Sigmoid colon (tissue), 7 donors: ENCODE measurements around the gene TMEM107. TPM values are rescaled to one million over a fixed set of nuclear protein-coding genes. Genes with fewer than 3 reads are reported as not detected.

Experiments
- DNase-seq: peaks from one replicate; pipeline ENCODE4 v3.0.0-alpha.2; 2019
- H3K27ac ChIP-seq, 4 donors: fragments of 200-600 bp; sonication (generic); one replicate each; pipeline ENCODE4 v1.5.1; 2016 to 2019; ENCODE audit warnings: mild to moderate bottlenecking in 1 of 4
- H3K27me3 ChIP-seq, 3 donors: fragments of 200-600 bp; sonication (generic); one replicate each; pipeline ENCODE4 v1.5.1; 2019; ENCODE audit warnings: mild to moderate bottlenecking in 1 of 3
- H3K36me3 ChIP-seq, 4 donors: fragments of 200-600 bp; sonication (generic); one replicate each; pipeline ENCODE4 v1.5.1; 2016 to 2019
- H3K4me1 ChIP-seq, 4 donors: fragments of 200-600 bp; sonication (generic); one replicate each; pipeline ENCODE4 v1.5.1; 2017 to 2019
- H3K4me3 ChIP-seq, 4 donors: fragments of 200-600 bp; sonication (generic); one replicate each; pipeline ENCODE4 v1.5.1; 2017 to 2019; ENCODE audit warnings: mild to moderate bottlenecking in 2 of 4, moderate library complexity in 1 of 4
- H3K9me3 ChIP-seq, 4 donors: fragments of 200-600 bp in 3 of 4; sonication (generic) in 3 of 4; one replicate each; pipeline versions ENCODE4 v1.5.1 to v1.6.1; 2013 to 2019
- CTCF ChIP-seq, 4 experiments: fragments of 450-650 bp in 3 of 4; fragments of 200-600 bp in 1 of 4; IDR thresholded peaks; one replicate each; pipeline ENCODE4 v1.5.1; 2016 to 2019; ENCODE audit warnings: antibody characterized with exemption in 4 of 4, mild to moderate bottlenecking in 3 of 4, moderate library complexity in 2 of 4
- EP300 ChIP-seq, 4 donors: sonication (generic); formaldehyde crosslinking; IDR thresholded peaks; one replicate each; pipeline ENCODE4 v1.6.1; 2017; ENCODE audit warnings: antibody characterized with exemption in 4 of 4
- POLR2A ChIP-seq, 2 donors: fragments of 450-650 bp; IDR thresholded peaks; one replicate each; pipeline ENCODE4 v1.6.1; 2016; ENCODE audit warnings: antibody characterized with exemption in 2 of 2, mild to moderate bottlenecking in 2 of 2, moderate library complexity in 2 of 2
- POLR2AphosphoS5 ChIP-seq, 4 donors: sonication (generic); formaldehyde crosslinking; IDR thresholded peaks; one replicate each; pipeline ENCODE4 v1.6.1; 2017; ENCODE audit warnings: antibody characterized with exemption in 4 of 4
- WGBS, 2 donors: extraction: QIAGEN DNeasy Blood & Tissue Kit; methylation state at CpG; one replicate each; pipeline ENCODE4 v1.1.7; 2013; 5-methylcytosine and 5-hydroxymethylcytosine counted together
- intact Hi-C: fragments of 100-400 bp; cut with DNase I; formaldehyde crosslinking; loops from one replicate; pipeline ENCODE4 v1.15.1; 2023
- polyA plus RNA-seq, 3 donors: library from polyadenylated mRNA; stranded (reverse); fragments of 200-250 nt; gene quantifications; one replicate each; pipeline ENCODE4 v1.2.3, GENCODE V29; 2013
- total RNA-seq, 4 donors: library from RNA; depleted of rRNA; stranded (reverse); fragments of >200 nt; gene quantifications; one replicate each; pipeline ENCODE4 v1.1.0, GENCODE V29; 2016
- donor health status: healthy with polysubstance abuse.
- donor health status: Bipolar disorder and iron deficiency.
- donor health status: healthy.

Gene TMEM107
- total and polyA plus RNA-seq, 7 donors: 4.6 to 61.7 (median 14.4) TPM

- Histone ChIP-seq H3K27me3 (no peaks in the 10 kb centered on the region), H3K27ac (peak overlapping the region; percentile 99 to 100 (median 100)), H3K4me1 (peaks cover 0 to 59% (median 55%) of the 10 kb centered on the region in 4 donors), H3K4me3 (peak overlapping the region; percentile 93 to 97 (median 96)), H3K36me3 (peaks cover 12 to 26% (median 20%) of the 10 kb centered on the region in 4 donors), H3K9me3 (no peaks in the 10 kb centered on the region)
- DNase-seq: no peak
- WGBS, 2 donors: 31 to 53% methylated on average over 11 of the region's 11 CpGs
- TF ChIP-seq CTCF (IDR thresholded peaks at IDR 0.05) (no peak), POLR2A (IDR thresholded peaks at IDR 0.05) (peak; percentile 47 to 72)
- intact Hi-C loops: loop anchor here (5.0 kb wide), 1 partner anchor 312 kb away; no protein-coding TSS in a partner anchor
Measured at GRCh38 chr17:8154608-8155155, 21.5 kb downstream of the TMEM107 start.

GRCh38 chr17:8153957-8154607 is 22.1 kb downstream of the TMEM107 start:
- H3K27me3 ChIP-seq: no peaks in the 10 kb centered on the region
- H3K4me3 ChIP-seq: peak overlapping the region; percentile 93 to 97 (median 96)
- TF ChIP-seq POLR2A (IDR thresholded peaks at IDR 0.05) (peak; percentile 86), CTCF (IDR thresholded peaks at IDR 0.05) (no peak), POLR2AphosphoS5 (IDR thresholded peaks at IDR 0.05) (peak; percentile 98 to 99 (median 98)), EP300 (IDR thresholded peaks at IDR 0.05) (peak; percentile 99 to 100 (median 100))
- 3 to 6% methylated on average over 22 of the region's 22 CpGs for WGBS, 2 donors
- peaks cover 0 to 59% (median 55%) of the 10 kb centered on the region in 4 donors for H3K4me1 ChIP-seq
- DNase-seq: peak; percentile 100
- intact Hi-C loops: no loop called here
- H3K9me3 ChIP-seq: no peaks in the 10 kb centered on the region
- H3K27ac ChIP-seq: peak overlapping the region; percentile 99 to 100 (median 100)
- H3K36me3 ChIP-seq: peaks cover 18 to 26% (median 23%) of the 10 kb centered on the region in 4 donors

DNA sequence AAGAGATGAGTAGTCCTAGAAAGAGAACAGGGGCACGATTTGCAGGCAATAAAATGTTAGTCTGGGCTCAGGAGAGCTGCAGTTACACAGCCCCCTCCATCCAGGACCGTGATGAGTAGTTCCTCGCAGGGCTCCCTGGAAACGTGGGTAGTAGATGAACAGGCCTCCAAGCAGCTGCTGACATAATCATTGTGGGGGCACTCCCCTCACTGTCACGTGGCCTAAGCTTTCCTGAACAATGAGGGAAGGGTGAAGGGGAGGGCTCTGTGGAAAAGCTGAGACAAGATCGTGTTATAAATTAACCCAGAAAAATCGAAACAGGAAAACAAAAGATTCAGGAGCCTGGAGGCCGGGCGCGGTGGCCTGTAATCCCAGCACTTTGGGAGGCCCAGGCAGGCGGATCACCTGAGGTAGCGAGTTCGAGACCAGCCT is 22.6 kb downstream of the TMEM107 start:
- Histone ChIP-seq H3K27ac (peak overlapping the region; percentile 99 to 100 (median 100)), H3K9me3 (no peaks in the 10 kb centered on the region), H3K27me3 (no peaks in the 10 kb centered on the region), H3K36me3 (peaks cover 23 to 31% (median 28%) of the 10 kb centered on the region in 4 donors), H3K4me3 (peak overlapping the region; percentile 79 to 97 (median 94)), H3K4me1 (peaks cover 0 to 58% (median 54%) of the 10 kb centered on the region in 4 donors)
- DNase-seq: peak; percentile 94
- 5 to 27% methylated on average over 13 of the region's 13 CpGs for whole genome bisulfite sequencing, 2 donors
- peak; percentile 82 to 92 (median 87) for TF ChIP-seq POLR2AphosphoS5 (IDR thresholded peaks at IDR 0.05)
- peak in 1 of 2 donors; percentile 47 for TF ChIP-seq POLR2A (IDR thresholded peaks at IDR 0.05)
- no peak for TF ChIP-seq CTCF (IDR thresholded peaks at IDR 0.05)
- TF ChIP-seq EP300 (IDR thresholded peaks at IDR 0.05): peak in 3 of 4 donors; percentile 0 to 90 (median 65)
- intact Hi-C loops: no loop called here

DNA sequence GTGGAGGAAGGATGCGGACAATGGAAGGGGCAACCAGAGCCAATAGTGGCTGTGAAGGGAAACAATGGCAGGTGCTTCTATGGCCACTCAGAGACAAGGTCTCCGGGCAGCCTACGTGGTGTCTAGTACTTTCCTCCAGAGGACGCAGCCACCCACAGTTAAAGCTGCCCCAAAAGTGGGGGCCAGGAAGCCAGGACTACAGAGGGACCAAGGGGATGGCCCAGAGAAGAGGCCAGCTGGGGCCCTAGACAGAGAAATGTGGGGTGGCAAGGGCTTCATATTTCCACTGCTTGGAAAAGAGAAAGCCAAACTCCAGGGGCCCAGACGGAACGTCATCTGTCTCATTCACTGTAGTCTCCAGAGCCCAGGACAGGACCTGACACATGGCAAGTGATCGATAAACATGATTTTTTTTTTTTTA is 23.1 kb downstream of the TMEM107 start:
- peaks cover 28 to 36% (median 33%) of the 10 kb centered on the region in 4 donors for H3K36me3 ChIP-seq
- H3K9me3 ChIP-seq: no peaks in the 10 kb centered on the region
- H3K27ac ChIP-seq: peak overlapping the region; percentile 99 to 100 (median 100)
- no peaks in the 10 kb centered on the region for H3K27me3 ChIP-seq
- peak overlapping the region; percentile 15 to 97 (median 87) for H3K4me3 ChIP-seq
- peaks cover 0 to 56% (median 53%) of the 10 kb centered on the region in 4 donors for H3K4me1 ChIP-seq
- intact Hi-C loops: no loop called here
- peak; percentile 76 for DNase-seq
- WGBS, 2 donors: 70 to 84% methylated on average over 7 of the region's 7 CpGs
- TF ChIP-seq EP300 (IDR thresholded peaks at IDR 0.05): no peak
- TF ChIP-seq POLR2A (IDR thresholded peaks at IDR 0.05): no peak
- TF ChIP-seq CTCF (IDR thresholded peaks at IDR 0.05): no peak
- TF ChIP-seq POLR2AphosphoS5 (IDR thresholded peaks at IDR 0.05): no peak
